ENCODE measurements around the gene CLEC7A.

CLEC7A gene

GRCh38 chr12:10140001-10140400, 10.0 kb upstream of the CLEC7A start:
- ChIA-PET CTCF (interaction anchor here (0.8 to 6.4 kb wide), 23 partner anchors 10 to 810 kb away, joined by 3 to 74 read pairs (median 4); partner anchors contain the start of genes CLEC12B and CLEC2A), POLR2A (no interaction called here)
- H3K36me3 ChIP-seq (ENCODE audit: control insufficient read depth in 2 of 2, insufficient read depth in 1 of 2, low read length in 2 of 2): no peaks in the 10 kb centered on the region

GRCh38 chr12:10136637-10137205, 6.7 kb upstream of the CLEC7A start:
- no peaks in the 10 kb centered on the region for H3K4me1 ChIP-seq (ENCODE audit: control insufficient read depth, insufficient read depth, low read length)
- H3K27ac ChIP-seq (ENCODE audit: extremely low read depth, low read depth, low read length): no peak overlapping the region
- no peaks in the 10 kb centered on the region for H3K36me3 ChIP-seq (ENCODE audit: control insufficient read depth in 2 of 2, insufficient read depth in 1 of 2, low read length in 2 of 2)
- no peaks in the 10 kb centered on the region for H3K9me3 ChIP-seq (ENCODE audit: control insufficient read depth, insufficient read depth, low read depth, low read length)
- TF ChIP-seq TCF7L2 (IDR thresholded peaks at IDR 0.05; ENCODE audit: borderline replicate concordance, low read depth, low read length): no peak
- TF ChIP-seq ZNF626 (tag by site-specific recombination; IDR thresholded peaks at IDR 0.05): no peak
- TF ChIP-seq MYNN (tag by site-specific recombination; IDR thresholded peaks at IDR 0.05; ENCODE audit: borderline replicate concordance): no peak
- TF ChIP-seq ZNF335 (tag by site-specific recombination; conservative IDR thresholded peaks at IDR 0.05): no peak
- TF ChIP-seq ZNF350 (tag by site-specific recombination; IDR thresholded peaks at IDR 0.05): no peak
- TF ChIP-seq ZNF175 (tag by site-specific recombination; IDR thresholded peaks at IDR 0.05): no peak
- TF ChIP-seq ZNF544 (tag by site-specific recombination; IDR thresholded peaks at IDR 0.05): no peak
- TF ChIP-seq ZNF776 (tag by site-specific recombination; IDR thresholded peaks at IDR 0.05; ENCODE audit: borderline replicate concordance): no peak
- no peak for TF ChIP-seq ZBTB17 (tag by site-specific recombination; IDR thresholded peaks at IDR 0.05)
- no peak for TF ChIP-seq YY1 (tag by site-specific recombination; IDR thresholded peaks at IDR 0.05)
- no peak for TF ChIP-seq ZFP69B (tag by site-specific recombination; IDR thresholded peaks at IDR 0.05)
- no peak for TF ChIP-seq ZBTB26 (tag by site-specific recombination; optimal IDR thresholded peaks at IDR 0.05)
- no peak for TF ChIP-seq ZNF449 (tag by site-specific recombination; IDR thresholded peaks at IDR 0.05)
- no peak for TF ChIP-seq ZNF202 (tag by site-specific recombination; IDR thresholded peaks at IDR 0.05; ENCODE audit: borderline replicate concordance)
- no peak for TF ChIP-seq KLF10 (tag by site-specific recombination; IDR thresholded peaks at IDR 0.05)
- TF ChIP-seq ZNF169 (tag by site-specific recombination; IDR thresholded peaks at IDR 0.05): no peak
- TF ChIP-seq GLI2 (tag by site-specific recombination; IDR thresholded peaks at IDR 0.05; ENCODE audit: borderline replicate concordance, low read depth): no peak
- ChIA-PET CTCF (interaction anchor here (0.7 to 1.3 kb wide), 3 partner anchors 16 to 124 kb away, joined by 3 to 4 read pairs (median 3); no protein-coding TSS in a partner anchor), POLR2A (interaction anchor here (0.6 kb wide), 1 partner anchor 9 kb away, joined by 4 read pairs; no protein-coding TSS in a partner anchor)
- no peak overlapping the region for H3K4me3 ChIP-seq (ENCODE audit: low read depth, low read length)

More at GRCh38 chr12:10140001-10140400, 10.0 kb upstream of the CLEC7A start:
- no peaks in the 10 kb centered on the region for H3K9me3 ChIP-seq (ENCODE audit: control insufficient read depth, insufficient read depth, low read depth, low read length)
- TF ChIP-seq ZNF510 (tag by site-specific recombination; IDR thresholded peaks at IDR 0.05; ENCODE audit: insufficient replicate concordance) (peak; percentile 93), ZNF707 (tag by site-specific recombination; IDR thresholded peaks at IDR 0.05) (no peak), ZNF776 (tag by site-specific recombination; IDR thresholded peaks at IDR 0.05; ENCODE audit: borderline replicate concordance) (no peak), ZNF654 (tag by site-specific recombination; IDR thresholded peaks at IDR 0.05; ENCODE audit: low read depth) (peak; percentile 83), SCRT1 (tag by site-specific recombination; IDR thresholded peaks at IDR 0.05; ENCODE audit: borderline replicate concordance) (no peak), ZNF404 (tag by site-specific recombination; IDR thresholded peaks at IDR 0.05) (no peak), ZNF549 (tag by site-specific recombination; IDR thresholded peaks at IDR 0.05) (no peak)
- no peak overlapping the region for H3K4me3 ChIP-seq (ENCODE audit: low read depth, low read length)
- no peaks in the 10 kb centered on the region for H3K4me1 ChIP-seq (ENCODE audit: control insufficient read depth, insufficient read depth, low read length)
- no peak overlapping the region for H3K27ac ChIP-seq (ENCODE audit: extremely low read depth, low read depth, low read length)
